Activated CD8-positive, alpha-beta memory T cell treated with anti-CD3 and anti-CD28 coated beads for 4 hours (primary cell): ENCODE measurements around the gene EIF5AL1.
"Not testable (repeated sequence)": the region's sequence is repeated elsewhere in the genome, so short reads cannot be mapped to it uniquely, and the experiment has no call there.

Source experiments
- DNase-seq, 2 donors: peaks; one replicate each; pipeline ENCODE4 v3.0.0-alpha.2; 2020; ENCODE audit warnings: low read depth in 2 of 2

EIF5AL1 gene

GRCh38 chr10:79555354-79556309, 43.3 kb downstream of the EIF5AL1 start:
- no peak for DNase-seq

GRCh38 chr10:79556961-79557360, 44.6 kb downstream of the EIF5AL1 start:
- not testable (repeated sequence) for DNase-seq

- no peak for DNase-seq
Observed at GRCh38 chr10:79559726-79560125, 47.4 kb downstream of the EIF5AL1 start.

- DNase-seq: no peak
Observed at GRCh38 chr10:79560160-79560709, 47.9 kb downstream of the EIF5AL1 start, which contains the start of gene SFTPA2. Gene SFTPA2, minus strand, starts transcription at chr10:79560407. Its CDS starts 924 bp downstream, at chr10:79559483.

GRCh38 chr10:79561257-79561656, 48.9 kb downstream of the EIF5AL1 start:
- no peak for DNase-seq

- DNase-seq: peak in 1 of 2 donors; percentile 13
Observed at GRCh38 chr10:79562135-79562756, 49.9 kb downstream of the EIF5AL1 start.

- DNase-seq: no peak
Observed at GRCh38 chr10:79563426-79563825, 51.1 kb downstream of the EIF5AL1 start.
